AG10803 (cell line): ENCODE data around the gene METTL1.
"Not testable (repeated sequence)": the region's sequence is repeated elsewhere in the genome, so short reads cannot be mapped to it uniquely, and the experiment has no call there.

Source experiments
- DNase-seq: peaks from one replicate; pipeline ENCODE4 v3.0.0; 2010; ENCODE audit warnings: low read depth
- H3K4me3 ChIP-seq: 2 replicates; pipeline ENCODE4 v1.5.1; 2011; ENCODE audit warnings: mild to moderate bottlenecking, low read length, control low read depth
- CTCF ChIP-seq: conservative IDR thresholded peaks from 2 replicates; pipeline ENCODE4 v1.5.1; 2011; ENCODE audit warnings: mild to moderate bottlenecking, low read length, control low read depth, inconsistent platforms

METTL1 gene

GRCh38 chr12:57771873-57772428, at the start of gene METTL1:
TSS of gene METTL1 (minus strand) at chr12:57772105. CDS start at chr12:57772083, 22 bp downstream.
- no peak for TF ChIP-seq CTCF
- peak within 1 kb of the TSS; percentile 99 for H3K4me3 ChIP-seq
- DNase-seq: peak; percentile 94

GRCh38 chr12:57821015-57821414, 49.1 kb upstream of the METTL1 start:
- H3K4me3 ChIP-seq, DNase-seq: not testable (repeated sequence)

- H3K4me3 ChIP-seq, DNase-seq: not testable (repeated sequence)
Measured at GRCh38 chr12:57820119-57820518, 48.2 kb upstream of the METTL1 start.

GRCh38 chr12:57817990-57818331, 46.1 kb upstream of the METTL1 start:
- H3K4me3 ChIP-seq, DNase-seq: not testable (repeated sequence)

- no peak for DNase-seq
- no peak for TF ChIP-seq CTCF
- H3K4me3 ChIP-seq: no peak overlapping the region
Measured at GRCh38 chr12:57817261-57817989, 45.5 kb upstream of the METTL1 start.

- peak; percentile 63 for DNase-seq
- TF ChIP-seq CTCF: no peak
- no peak overlapping the region for H3K4me3 ChIP-seq
Measured at GRCh38 chr12:57816855-57817151, 44.9 kb upstream of the METTL1 start.

GRCh38 chr12:57816001-57816854, 44.3 kb upstream of the METTL1 start:
- TF ChIP-seq CTCF: no peak
- no peak overlapping the region for H3K4me3 ChIP-seq
- DNase-seq: no peak

- no peak overlapping the region for H3K4me3 ChIP-seq
- DNase-seq: no peak
- TF ChIP-seq CTCF: peak; percentile 6; the same call in 1 of the 2 replicates
Measured at GRCh38 chr12:57815177-57816000, 43.5 kb upstream of the METTL1 start.
